Osteocyte (in vitro differentiated cells): ENCODE data around the gene NR1I2. TPM values are rescaled to one million over a fixed set of nuclear protein-coding genes. Genes with fewer than 3 reads are reported as not detected.

Experiments
- DNase-seq: peaks from one replicate; pipeline ENCODE4 v3.0.0; 2021; ENCODE audit warnings: mixed read lengths; ENCODE audit not compliant: unreplicated experiment; ENCODE audit errors: extremely low spot score
- H3K27ac Mint-ChIP-seq: one replicate; pipeline ENCODE4 v1.8.0; 2021; ENCODE audit warnings: mild to moderate bottlenecking, mixed read lengths; ENCODE audit not compliant: unreplicated experiment
- H3K27me3 Mint-ChIP-seq: one replicate; pipeline ENCODE4 v1.8.0; 2021; ENCODE audit warnings: mixed read lengths; ENCODE audit not compliant: unreplicated experiment
- H3K36me3 Mint-ChIP-seq: one replicate; pipeline ENCODE4 v1.8.0; 2021; ENCODE audit warnings: mixed read lengths; ENCODE audit not compliant: unreplicated experiment
- H3K4me1 Mint-ChIP-seq: one replicate; pipeline ENCODE4 v1.8.0; 2021; ENCODE audit warnings: mixed read lengths; ENCODE audit not compliant: unreplicated experiment
- H3K4me3 Mint-ChIP-seq: one replicate; pipeline ENCODE4 v1.8.0; 2021; ENCODE audit warnings: mild to moderate bottlenecking, moderate library complexity, mixed read lengths; ENCODE audit not compliant: unreplicated experiment
- H3K9me3 Mint-ChIP-seq: one replicate; pipeline ENCODE4 v1.8.0; 2021; ENCODE audit warnings: mixed read lengths; ENCODE audit not compliant: unreplicated experiment
- total RNA-seq: library from RNA; stranded (reverse); gene quantifications from 2 replicates; pipeline ENCODE4 v1.2.1, GENCODE V29; 2021
- TF ChIP-seq, protein P1 (sequence below): fragments of 200-600 bp; sonication (generic); IDR thresholded peaks from 2 replicates; pipeline ENCODE4 v1.5.0; 2021; ENCODE audit warnings: antibody characterized with exemption, mild to moderate bottlenecking, moderate library complexity

NR1I2 gene
- total RNA-seq, 1 donor from 2014 or later, result not detected

DNA sequence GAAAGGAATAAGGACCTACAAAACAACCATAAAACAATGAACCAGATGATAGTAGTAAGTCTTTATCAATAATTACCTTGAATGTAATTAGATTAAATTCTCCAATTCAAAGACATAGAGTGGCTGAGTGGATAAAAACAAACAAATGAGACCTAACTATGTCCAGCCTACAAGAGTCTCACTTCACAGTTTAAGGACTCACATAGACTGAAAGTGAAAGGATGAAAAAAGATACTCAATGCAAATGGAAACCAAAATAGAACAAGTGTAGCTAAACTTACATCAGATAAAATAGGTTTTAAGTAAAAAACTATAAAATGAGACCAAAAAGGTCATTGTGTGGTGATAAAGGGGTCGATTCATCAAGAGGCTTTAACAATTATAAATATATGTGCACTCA is 21.9 kb upstream of the NR1I2 start:
- Mint-ChIP-seq H3K27ac (no peak overlapping the region), H3K4me3 (no peak overlapping the region), H3K27me3 (no peaks in the 10 kb centered on the region), H3K9me3 (peaks cover 43% of the 10 kb centered on the region), H3K4me1 (peaks cover 1% of the 10 kb centered on the region), H3K36me3 (peaks cover 2% of the 10 kb centered on the region)
- TF ChIP-seq, protein P1, sequence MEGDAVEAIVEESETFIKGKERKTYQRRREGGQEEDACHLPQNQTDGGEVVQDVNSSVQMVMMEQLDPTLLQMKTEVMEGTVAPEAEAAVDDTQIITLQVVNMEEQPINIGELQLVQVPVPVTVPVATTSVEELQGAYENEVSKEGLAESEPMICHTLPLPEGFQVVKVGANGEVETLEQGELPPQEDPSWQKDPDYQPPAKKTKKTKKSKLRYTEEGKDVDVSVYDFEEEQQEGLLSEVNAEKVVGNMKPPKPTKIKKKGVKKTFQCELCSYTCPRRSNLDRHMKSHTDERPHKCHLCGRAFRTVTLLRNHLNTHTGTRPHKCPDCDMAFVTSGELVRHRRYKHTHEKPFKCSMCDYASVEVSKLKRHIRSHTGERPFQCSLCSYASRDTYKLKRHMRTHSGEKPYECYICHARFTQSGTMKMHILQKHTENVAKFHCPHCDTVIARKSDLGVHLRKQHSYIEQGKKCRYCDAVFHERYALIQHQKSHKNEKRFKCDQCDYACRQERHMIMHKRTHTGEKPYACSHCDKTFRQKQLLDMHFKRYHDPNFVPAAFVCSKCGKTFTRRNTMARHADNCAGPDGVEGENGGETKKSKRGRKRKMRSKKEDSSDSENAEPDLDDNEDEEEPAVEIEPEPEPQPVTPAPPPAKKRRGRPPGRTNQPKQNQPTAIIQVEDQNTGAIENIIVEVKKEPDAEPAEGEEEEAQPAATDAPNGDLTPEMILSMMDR, result no peak
- DNase-seq, result no peak

DNA sequence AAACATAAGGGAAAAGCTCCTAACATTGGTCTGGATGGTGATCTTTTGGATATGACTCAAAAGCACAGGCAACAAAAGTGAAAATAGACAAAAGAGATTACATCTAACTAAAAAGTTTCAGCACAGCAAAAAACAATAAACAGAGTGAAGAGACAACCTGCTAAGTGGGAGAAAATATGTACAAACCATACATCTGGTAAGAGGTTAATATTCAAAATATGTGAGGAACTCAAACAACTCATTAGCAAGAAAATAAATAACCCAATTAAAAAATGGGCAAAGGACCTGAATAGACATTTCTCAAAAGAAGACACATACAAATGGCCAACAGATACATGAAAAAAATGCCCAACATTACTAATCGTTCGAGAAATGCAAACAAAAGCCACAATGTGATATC is 19.0 kb upstream of the NR1I2 start:
- DNase-seq, result no peak

GRCh38 chr3:119763466-119763865 is 18.4 kb upstream of the NR1I2 start:
- TF ChIP-seq, protein P1, result no peak
- H3K9me3 Mint-ChIP-seq, result peaks cover 28% of the 10 kb centered on the region
- H3K27ac Mint-ChIP-seq, result no peak overlapping the region
- H3K36me3 Mint-ChIP-seq, result no peaks in the 10 kb centered on the region
- peaks cover 9% of the 10 kb centered on the region for H3K4me1 Mint-ChIP-seq
- H3K27me3 Mint-ChIP-seq, result no peaks in the 10 kb centered on the region
- H3K4me3 Mint-ChIP-seq, result no peak overlapping the region
- no peak for DNase-seq

More for the DNA sequence above, 19.0 kb upstream of the NR1I2 start:
- Mint-ChIP-seq H3K27ac (no peak overlapping the region), H3K4me3 (no peak overlapping the region), H3K36me3 (no peaks in the 10 kb centered on the region), H3K9me3 (peaks cover 28% of the 10 kb centered on the region), H3K27me3 (no peaks in the 10 kb centered on the region), H3K4me1 (peaks cover 9% of the 10 kb centered on the region)
- TF ChIP-seq, protein P1, result no peak

GRCh38 chr3:119765239-119765638 is 16.7 kb upstream of the NR1I2 start:
- TF ChIP-seq, protein P1, result no peak
- Mint-ChIP-seq H3K4me1 (peaks cover 20% of the 10 kb centered on the region), H3K36me3 (no peaks in the 10 kb centered on the region), H3K27ac (no peak overlapping the region), H3K4me3 (no peak overlapping the region), H3K27me3 (no peaks in the 10 kb centered on the region), H3K9me3 (peaks cover 28% of the 10 kb centered on the region)
- DNase-seq, result no peak

GRCh38 chr3:119767936-119768601 is 13.8 kb upstream of the NR1I2 start:
- Mint-ChIP-seq H3K36me3 (no peaks in the 10 kb centered on the region), H3K27ac (no peak overlapping the region), H3K4me1 (peaks cover 20% of the 10 kb centered on the region), H3K4me3 (no peak overlapping the region), H3K9me3 (no peaks in the 10 kb centered on the region), H3K27me3 (no peaks in the 10 kb centered on the region)
- DNase-seq, result no peak
- TF ChIP-seq, protein P1, result no peak
